Gastrocnemius medialis (tissue), 4 donors: ENCODE measurements around the gene SHROOM4. TPM values are rescaled to one million over a fixed set of nuclear protein-coding genes. Genes with fewer than 3 reads are reported as not detected.

ENCODE experiments used
- ATAC-seq, 2 donors: fragments of 150-250 bp; one replicate each; pipeline ENCODE4 v1.9.1; 2016
- DNase-seq, 2 donors: peaks; one replicate each; pipeline ENCODE4 v3.0.0-alpha.2; 2019
- H3K27ac ChIP-seq, 4 donors: fragments of 200-600 bp; sonication (generic); 1 replicate in 1 of 4; 2 replicates in 3 of 4; pipeline ENCODE4 v1.5.1; 2016 to 2018; ENCODE audit warnings: mild to moderate bottlenecking in 2 of 4, moderate library complexity in 1 of 4
- H3K27me3 ChIP-seq, 3 donors: fragments of 200-600 bp; sonication (generic) in 2 of 3; 1 replicate in 1 of 3; 2 replicates in 2 of 3; pipeline versions ENCODE4 v1.5.1 to v1.6.0; 2016 to 2019; ENCODE audit warnings: mild to moderate bottlenecking in 1 of 3, moderate library complexity in 1 of 3
- H3K36me3 ChIP-seq, 2 donors: fragments of 200-600 bp; sonication (generic) in 1 of 2; one replicate each; pipeline ENCODE4 v1.5.1; 2017 to 2018
- H3K4me1 ChIP-seq, 2 donors: fragments of 200-600 bp; sonication (generic) in 1 of 2; one replicate each; pipeline ENCODE4 v1.5.1; 2016 to 2017; ENCODE audit warnings: mild to moderate bottlenecking in 2 of 2
- H3K4me3 ChIP-seq, 4 donors: fragments of 200-600 bp; sonication (generic) in 3 of 4; 1 replicate in 1 of 4; 2 replicates in 3 of 4; pipeline ENCODE4 v1.5.1; 2016 to 2019; ENCODE audit warnings: mild to moderate bottlenecking in 2 of 4
- H3K9me3 ChIP-seq, 3 donors: fragments of 200-600 bp; sonication (generic) in 2 of 3; 1 replicate in 1 of 3; 2 replicates in 2 of 3; pipeline ENCODE4 v1.5.1; 2016 to 2019
- POLR2A ChIP-seq, 2 donors: fragments of 450-650 bp; IDR thresholded peaks; one replicate each; pipeline ENCODE4 v1.6.1; 2017; ENCODE audit warnings: antibody characterized with exemption in 2 of 2, mild to moderate bottlenecking in 2 of 2, moderate library complexity in 2 of 2
- in situ Hi-C, 4 donors: fragments of 200-750 bp; cut with MboI; loops; one replicate each; pipeline versions ENCODE4 v1.15.0 to v1.8.0; 2017; ENCODE audit warnings: low sequenced_read_pairs in 4 of 4
- intact Hi-C: fragments of 100-400 bp; cut with DNase I; formaldehyde crosslinking; loops from one replicate; pipeline ENCODE4 v1.15.1; 2023; ENCODE audit warnings: low total_unique reads
- total RNA-seq, 4 donors: library from RNA; depleted of rRNA; stranded (reverse); fragments of >200 nt; gene quantifications; one replicate each; pipeline versions ENCODE4 v1.1.0 to v1.2.3, GENCODE V29; 2016
- TF ChIP-seq, protein P1 (sequence below), 5 experiments: fragments of 450-650 bp in 3 of 5; fragments of 200-600 bp in 2 of 5; sonication (generic) in 2 of 5; IDR thresholded peaks in 4 of 5; conservative IDR thresholded peaks in 1 of 5; 1 replicate in 4 of 5; 2 replicates in 1 of 5; pipeline ENCODE4 v1.5.1; 2016 to 2019; ENCODE audit warnings: antibody characterized with exemption in 5 of 5, mild to moderate bottlenecking in 3 of 5, moderate library complexity in 3 of 5

The SHROOM4 gene
- total RNA-seq, 4 donors from 2014 or later, result 3.8 to 6.1 (median 4.5) TPM

GRCh38 chrX:50615570-50616158 lies 198.3 kb downstream of the SHROOM4 start:
- ATAC-seq (no peak), DNase-seq (no peak)
- no peaks in the 10 kb centered on the region for H3K27me3 ChIP-seq
- no peaks in the 10 kb centered on the region for H3K9me3 ChIP-seq
- no peaks in the 10 kb centered on the region for H3K36me3 ChIP-seq
- no peak overlapping the region for H3K27ac ChIP-seq
- no peak for TF ChIP-seq POLR2A (IDR thresholded peaks at IDR 0.05)
- TF ChIP-seq, protein P1, sequence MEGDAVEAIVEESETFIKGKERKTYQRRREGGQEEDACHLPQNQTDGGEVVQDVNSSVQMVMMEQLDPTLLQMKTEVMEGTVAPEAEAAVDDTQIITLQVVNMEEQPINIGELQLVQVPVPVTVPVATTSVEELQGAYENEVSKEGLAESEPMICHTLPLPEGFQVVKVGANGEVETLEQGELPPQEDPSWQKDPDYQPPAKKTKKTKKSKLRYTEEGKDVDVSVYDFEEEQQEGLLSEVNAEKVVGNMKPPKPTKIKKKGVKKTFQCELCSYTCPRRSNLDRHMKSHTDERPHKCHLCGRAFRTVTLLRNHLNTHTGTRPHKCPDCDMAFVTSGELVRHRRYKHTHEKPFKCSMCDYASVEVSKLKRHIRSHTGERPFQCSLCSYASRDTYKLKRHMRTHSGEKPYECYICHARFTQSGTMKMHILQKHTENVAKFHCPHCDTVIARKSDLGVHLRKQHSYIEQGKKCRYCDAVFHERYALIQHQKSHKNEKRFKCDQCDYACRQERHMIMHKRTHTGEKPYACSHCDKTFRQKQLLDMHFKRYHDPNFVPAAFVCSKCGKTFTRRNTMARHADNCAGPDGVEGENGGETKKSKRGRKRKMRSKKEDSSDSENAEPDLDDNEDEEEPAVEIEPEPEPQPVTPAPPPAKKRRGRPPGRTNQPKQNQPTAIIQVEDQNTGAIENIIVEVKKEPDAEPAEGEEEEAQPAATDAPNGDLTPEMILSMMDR (IDR thresholded peaks at IDR 0.05 in 4 of 5, conservative IDR thresholded peaks at IDR 0.05 in 1 of 5), result no peak
- no peaks in the 10 kb centered on the region for H3K4me1 ChIP-seq
- H3K4me3 ChIP-seq, result no peak overlapping the region
- in situ Hi-C loops (no loop called here), intact Hi-C loops (no loop called here)

- TF ChIP-seq POLR2A (IDR thresholded peaks at IDR 0.05), result no peak
- TF ChIP-seq, protein P1 (IDR thresholded peaks at IDR 0.05 in 4 of 5, conservative IDR thresholded peaks at IDR 0.05 in 1 of 5), result no peak
- intact Hi-C loops, result no loop called here
These were observed 199.5 kb downstream of the SHROOM4 start for GRCh38 chrX:50614460-50614859.

GRCh38 chrX:50613846-50614245 lies 200.1 kb downstream of the SHROOM4 start:
- no peak overlapping the region for H3K27ac ChIP-seq
- intact Hi-C loops (no loop called here), in situ Hi-C loops (no loop called here)
- H3K27me3 ChIP-seq, result no peaks in the 10 kb centered on the region
- no peaks in the 10 kb centered on the region for H3K4me1 ChIP-seq
- TF ChIP-seq POLR2A (IDR thresholded peaks at IDR 0.05), result no peak
- TF ChIP-seq, protein P1 (IDR thresholded peaks at IDR 0.05 in 4 of 5, conservative IDR thresholded peaks at IDR 0.05 in 1 of 5), result no peak
- no peaks in the 10 kb centered on the region for H3K36me3 ChIP-seq
- DNase-seq, result no peak
- no peak overlapping the region for H3K4me3 ChIP-seq
- ATAC-seq, result no peak
- H3K9me3 ChIP-seq, result no peaks in the 10 kb centered on the region

More at GRCh38 chrX:50614460-50614859, 199.5 kb downstream of the SHROOM4 start:
- no peaks in the 10 kb centered on the region for H3K4me1 ChIP-seq
- in situ Hi-C loops, result no loop called here
- no peaks in the 10 kb centered on the region for H3K27me3 ChIP-seq
- H3K36me3 ChIP-seq, result no peaks in the 10 kb centered on the region
- no peak overlapping the region for H3K27ac ChIP-seq
- DNase-seq (no peak), ATAC-seq (no peak)
- H3K9me3 ChIP-seq, result no peaks in the 10 kb centered on the region
- H3K4me3 ChIP-seq, result no peak overlapping the region

GRCh38 chrX:50609796-50610195 lies 204.2 kb downstream of the SHROOM4 start:
- DNase-seq (no peak), ATAC-seq (no peak)
- Histone ChIP-seq H3K27ac (no peak overlapping the region), H3K4me3 (no peak overlapping the region), H3K4me1 (no peaks in the 10 kb centered on the region), H3K27me3 (no peaks in the 10 kb centered on the region), H3K36me3 (no peaks in the 10 kb centered on the region), H3K9me3 (no peaks in the 10 kb centered on the region)
- intact Hi-C loops, result no loop called here
- in situ Hi-C loops, result no loop called here
- TF ChIP-seq POLR2A (IDR thresholded peaks at IDR 0.05), result no peak
- TF ChIP-seq, protein P1 (IDR thresholded peaks at IDR 0.05 in 4 of 5, conservative IDR thresholded peaks at IDR 0.05 in 1 of 5), result no peak
